ENCODE measurements around the gene PCSK4. TPM values are rescaled to one million over a fixed set of nuclear protein-coding genes. Genes with fewer than 3 reads are reported as not detected.
"Not testable (repeated sequence)": the region's sequence is repeated elsewhere in the genome, so short reads cannot be mapped to it uniquely, and the experiment has no call there.

Gene PCSK4
- total RNA-seq, 1 donor: 1.4 TPM

GRCh38 chr19:1445185-1445931 lies 44.8 kb downstream of the PCSK4 start:
- DNase-seq (ENCODE audit: insufficient read length, low spot score, missing footprints): peak; percentile 100
- Histone ChIP-seq H3K36me3 (ENCODE audit: insufficient read depth, low read length) (peaks cover 30% of the 10 kb centered on the region), H3K4me3 (ENCODE audit: insufficient read depth, low read length) (peak overlapping the region; percentile 33), H3K4me2 (ENCODE audit: insufficient read depth, low read length) (peak overlapping the region; percentile 55), H4K20me1 (ENCODE audit: insufficient read depth, low read length) (peaks cover 53% of the 10 kb centered on the region), H2AFZ (ENCODE audit: low read length) (no peak overlapping the region), H3K4me1 (ENCODE audit: insufficient read depth, low read length) (peaks cover 3% of the 10 kb centered on the region), H3K9me3 (ENCODE audit: low read depth, low read length) (no peaks in the 10 kb centered on the region), H3K79me2 (ENCODE audit: insufficient read depth, low read length) (peaks cover 17% of the 10 kb centered on the region), H3K27me3 (ENCODE audit: insufficient read depth, low read length) (peaks cover 45% of the 10 kb centered on the region), H3K27ac (ENCODE audit: low read depth, low read length) (no peak overlapping the region)
- peak; percentile 72 for TF ChIP-seq CTCF (IDR thresholded peaks at IDR 0.05; ENCODE audit: extremely low read depth, low read depth, low read length)

- peaks cover 38% of the 10 kb centered on the region for H3K36me3 ChIP-seq (ENCODE audit: insufficient read depth, low read length)
- no peak overlapping the region for H3K27ac ChIP-seq (ENCODE audit: low read depth, low read length)
- no peak for TF ChIP-seq CTCF (IDR thresholded peaks at IDR 0.05; ENCODE audit: extremely low read depth, low read depth, low read length)
- H4K20me1 ChIP-seq (ENCODE audit: insufficient read depth, low read length): peaks cover 58% of the 10 kb centered on the region
- no peak overlapping the region for H3K4me2 ChIP-seq (ENCODE audit: insufficient read depth, low read length)
- no peaks in the 10 kb centered on the region for H3K9me3 ChIP-seq (ENCODE audit: low read depth, low read length)
- H2AFZ ChIP-seq (ENCODE audit: low read length): no peak overlapping the region
- peaks cover 9% of the 10 kb centered on the region for H3K4me1 ChIP-seq (ENCODE audit: insufficient read depth, low read length)
- no peak overlapping the region for H3K4me3 ChIP-seq (ENCODE audit: insufficient read depth, low read length)
- peaks cover 38% of the 10 kb centered on the region for H3K79me2 ChIP-seq (ENCODE audit: insufficient read depth, low read length)
- no peak for DNase-seq (ENCODE audit: insufficient read length, low spot score, missing footprints)
- H3K27me3 ChIP-seq (ENCODE audit: insufficient read depth, low read length): peaks cover 13% of the 10 kb centered on the region
Measured at GRCh38 chr19:1441677-1442438, 48.3 kb downstream of the PCSK4 start.

- Histone ChIP-seq H3K36me3 (ENCODE audit: insufficient read depth, low read length) (peaks cover 38% of the 10 kb centered on the region), H2AFZ (ENCODE audit: low read length) (no peak overlapping the region), H3K4me3 (ENCODE audit: insufficient read depth, low read length) (no peak overlapping the region), H3K4me2 (ENCODE audit: insufficient read depth, low read length) (no peak overlapping the region), H3K27me3 (ENCODE audit: insufficient read depth, low read length) (peaks cover 5% of the 10 kb centered on the region), H3K4me1 (ENCODE audit: insufficient read depth, low read length) (peaks cover 15% of the 10 kb centered on the region), H3K79me2 (ENCODE audit: insufficient read depth, low read length) (peaks cover 38% of the 10 kb centered on the region), H4K20me1 (ENCODE audit: insufficient read depth, low read length) (peaks cover 61% of the 10 kb centered on the region), H3K9me3 (ENCODE audit: low read depth, low read length) (no peaks in the 10 kb centered on the region), H3K27ac (ENCODE audit: low read depth, low read length) (no peak overlapping the region)
- no peak for DNase-seq (ENCODE audit: insufficient read length, low spot score, missing footprints)
- TF ChIP-seq CTCF (IDR thresholded peaks at IDR 0.05; ENCODE audit: extremely low read depth, low read depth, low read length): no peak
Measured at GRCh38 chr19:1441022-1441426, 49.1 kb downstream of the PCSK4 start.

GRCh38 chr19:1440418-1440801 lies 49.7 kb downstream of the PCSK4 start:
- Histone ChIP-seq H3K36me3 (ENCODE audit: insufficient read depth, low read length) (peaks cover 40% of the 10 kb centered on the region), H3K4me1 (ENCODE audit: insufficient read depth, low read length) (peaks cover 15% of the 10 kb centered on the region), H3K4me2 (ENCODE audit: insufficient read depth, low read length) (no peak overlapping the region), H3K9me3 (ENCODE audit: low read depth, low read length) (no peaks in the 10 kb centered on the region), H4K20me1 (ENCODE audit: insufficient read depth, low read length) (peaks cover 64% of the 10 kb centered on the region), H3K4me3 (ENCODE audit: insufficient read depth, low read length) (no peak overlapping the region), H2AFZ (ENCODE audit: low read length) (no peak overlapping the region), H3K27ac (ENCODE audit: low read depth, low read length) (no peak overlapping the region), H3K79me2 (ENCODE audit: insufficient read depth, low read length) (peaks cover 38% of the 10 kb centered on the region), H3K27me3 (ENCODE audit: insufficient read depth, low read length) (peaks cover 2% of the 10 kb centered on the region)
- DNase-seq (ENCODE audit: insufficient read length, low spot score, missing footprints): no peak
- no peak for TF ChIP-seq CTCF (IDR thresholded peaks at IDR 0.05; ENCODE audit: extremely low read depth, low read depth, low read length)

- H3K4me2 ChIP-seq (ENCODE audit: insufficient read depth, low read length): peak overlapping the region; percentile 92
- not testable (repeated sequence) for H2AFZ ChIP-seq (ENCODE audit: low read length); H3K9me3 ChIP-seq (ENCODE audit: low read depth, low read length); H3K27me3 ChIP-seq (ENCODE audit: insufficient read depth, low read length)
- DNase-seq (ENCODE audit: insufficient read length, low spot score, missing footprints): peak; percentile 95
- peaks cover 38% of the 10 kb centered on the region for H3K79me2 ChIP-seq (ENCODE audit: insufficient read depth, low read length)
- peak overlapping the region; percentile 98 for H3K4me3 ChIP-seq (ENCODE audit: insufficient read depth, low read length)
- peaks cover 44% of the 10 kb centered on the region for H3K36me3 ChIP-seq (ENCODE audit: insufficient read depth, low read length)
- peaks cover 62% of the 10 kb centered on the region for H4K20me1 ChIP-seq (ENCODE audit: insufficient read depth, low read length)
- H3K27ac ChIP-seq (ENCODE audit: low read depth, low read length): peak overlapping the region; percentile 91
- H3K4me1 ChIP-seq (ENCODE audit: insufficient read depth, low read length): peaks cover 12% of the 10 kb centered on the region
Measured at GRCh38 chr19:1439525-1440417, 50.4 kb downstream of the PCSK4 start.
